OCI-LY7 (cell line): ENCODE results near the gene RHEBL1.

Experiments
- EZH2phosphoT487 ChIP-seq: fragments of 200-600 bp; sonication (generic); IDR thresholded peaks from 2 replicates; pipeline ENCODE4 v1.6.1; 2018; ENCODE audit warnings: low read depth, borderline replicate concordance, mild to moderate bottlenecking, mixed run types, antibody characterized with exemption, low read length, moderate library complexity, mixed read lengths
- TF ChIP-seq, protein P1 (sequence below): fragments of 200-600 bp; sonication (generic); conservative IDR thresholded peaks from 2 replicates; pipeline ENCODE4 v1.5.1; 2014; ENCODE audit warnings: mild to moderate bottlenecking, antibody characterized with exemption, low read length, moderate library complexity, mixed read lengths

DNA sequence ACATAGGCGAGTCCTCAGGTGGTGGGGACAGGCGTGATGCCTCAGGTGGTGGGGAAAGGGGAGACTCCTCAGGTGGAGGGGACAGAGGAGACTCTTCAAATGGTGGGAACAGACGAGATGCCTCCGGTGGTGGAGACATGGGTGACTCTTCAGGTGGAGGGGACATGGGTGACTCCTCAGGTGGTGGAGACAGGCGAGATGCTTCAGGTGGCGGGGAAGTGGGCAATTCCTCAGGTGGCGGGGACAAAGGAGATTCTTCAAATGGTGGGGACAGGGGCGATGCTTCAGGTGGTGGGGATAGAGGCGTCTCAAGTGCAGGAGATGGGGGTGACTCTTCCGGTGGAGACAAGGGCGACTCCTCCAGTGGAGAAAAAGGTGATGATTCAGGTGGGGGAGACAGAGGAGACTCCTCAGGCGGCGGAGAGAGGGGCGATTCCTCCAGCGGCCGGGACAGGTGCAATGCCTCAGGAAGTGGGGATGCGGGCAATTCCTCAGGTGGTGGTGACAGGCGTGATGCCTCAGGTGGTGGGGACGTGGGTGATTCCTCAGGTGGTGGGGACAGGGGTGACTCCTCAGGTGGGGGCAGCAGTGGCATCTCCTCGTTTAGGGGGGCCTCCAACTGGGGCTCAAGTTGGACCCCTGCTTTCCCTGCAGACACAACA, 17.9 kb downstream of the RHEBL1 start:
- no peak for TF ChIP-seq EZH2phosphoT487
- TF ChIP-seq, protein P1, sequence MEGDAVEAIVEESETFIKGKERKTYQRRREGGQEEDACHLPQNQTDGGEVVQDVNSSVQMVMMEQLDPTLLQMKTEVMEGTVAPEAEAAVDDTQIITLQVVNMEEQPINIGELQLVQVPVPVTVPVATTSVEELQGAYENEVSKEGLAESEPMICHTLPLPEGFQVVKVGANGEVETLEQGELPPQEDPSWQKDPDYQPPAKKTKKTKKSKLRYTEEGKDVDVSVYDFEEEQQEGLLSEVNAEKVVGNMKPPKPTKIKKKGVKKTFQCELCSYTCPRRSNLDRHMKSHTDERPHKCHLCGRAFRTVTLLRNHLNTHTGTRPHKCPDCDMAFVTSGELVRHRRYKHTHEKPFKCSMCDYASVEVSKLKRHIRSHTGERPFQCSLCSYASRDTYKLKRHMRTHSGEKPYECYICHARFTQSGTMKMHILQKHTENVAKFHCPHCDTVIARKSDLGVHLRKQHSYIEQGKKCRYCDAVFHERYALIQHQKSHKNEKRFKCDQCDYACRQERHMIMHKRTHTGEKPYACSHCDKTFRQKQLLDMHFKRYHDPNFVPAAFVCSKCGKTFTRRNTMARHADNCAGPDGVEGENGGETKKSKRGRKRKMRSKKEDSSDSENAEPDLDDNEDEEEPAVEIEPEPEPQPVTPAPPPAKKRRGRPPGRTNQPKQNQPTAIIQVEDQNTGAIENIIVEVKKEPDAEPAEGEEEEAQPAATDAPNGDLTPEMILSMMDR, result no peak
